ENCODE measurements around the gene M1AP. TPM values are rescaled to one million over a fixed set of nuclear protein-coding genes. Genes with fewer than 3 reads are reported as not detected.

Gene M1AP
- total RNA-seq, 4 donors from 2014 or later, result 0.38 to 2.7 (median 0.52) TPM; not detected in 1

DNA sequence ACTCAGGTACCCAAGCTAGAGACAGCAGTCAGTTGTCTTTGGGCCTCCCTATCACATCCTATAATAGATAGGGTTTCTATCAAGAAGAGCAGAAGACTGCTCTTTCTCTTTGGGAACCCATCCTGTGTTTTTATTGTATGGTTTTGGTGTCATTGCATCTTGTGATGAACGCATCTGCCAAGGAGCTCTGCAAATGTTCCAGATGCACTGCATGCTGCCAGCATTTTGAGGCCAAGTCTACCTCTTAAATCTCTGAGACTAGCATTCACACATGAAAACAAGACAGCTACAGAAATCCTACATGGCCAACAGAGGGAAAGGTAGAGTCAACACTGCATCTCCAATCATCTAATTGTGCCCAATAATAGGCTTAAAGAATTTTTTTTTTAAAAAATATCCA lies 20.0 kb upstream of the M1AP start:
- no peak for TF ChIP-seq POLR2A (IDR thresholded peaks at IDR 0.05)
- DNase-seq (ENCODE audit: low spot score in 2 of 2), result no peak
- intact Hi-C loops (cut with DNase I; ENCODE audit: low total_unique reads), result no loop called here

DNA sequence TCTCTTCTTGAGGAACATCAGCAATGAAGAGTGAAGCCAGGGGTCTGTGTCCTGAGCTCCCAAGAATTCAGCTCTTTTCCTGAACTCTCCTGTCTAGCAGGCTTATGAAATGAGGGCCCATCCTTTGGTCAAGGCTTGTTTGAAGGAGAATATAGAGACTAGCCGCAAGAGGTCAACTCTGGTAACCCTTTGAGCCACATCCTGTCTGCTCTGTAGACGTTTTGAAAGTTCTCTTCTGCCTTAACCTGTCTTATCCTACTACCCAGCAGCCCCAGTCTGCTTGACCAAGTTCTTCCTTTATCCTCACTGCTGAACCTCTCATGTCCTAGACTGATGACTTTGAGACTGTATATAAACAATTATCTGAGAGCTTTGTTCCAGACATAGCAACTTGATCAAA lies 11.3 kb upstream of the M1AP start:
- no peak for DNase-seq (ENCODE audit: low spot score in 2 of 2)
- H3K4me3 ChIP-seq (ENCODE audit: low read depth, poor library complexity, severe bottlenecking), result no peak overlapping the region
- intact Hi-C loops (cut with DNase I; ENCODE audit: low total_unique reads), result no loop called here
- 73 to 79% methylated on average over 2 of the region's 2 CpGs for WGBS, 2 donors
- TF ChIP-seq, protein P1, sequence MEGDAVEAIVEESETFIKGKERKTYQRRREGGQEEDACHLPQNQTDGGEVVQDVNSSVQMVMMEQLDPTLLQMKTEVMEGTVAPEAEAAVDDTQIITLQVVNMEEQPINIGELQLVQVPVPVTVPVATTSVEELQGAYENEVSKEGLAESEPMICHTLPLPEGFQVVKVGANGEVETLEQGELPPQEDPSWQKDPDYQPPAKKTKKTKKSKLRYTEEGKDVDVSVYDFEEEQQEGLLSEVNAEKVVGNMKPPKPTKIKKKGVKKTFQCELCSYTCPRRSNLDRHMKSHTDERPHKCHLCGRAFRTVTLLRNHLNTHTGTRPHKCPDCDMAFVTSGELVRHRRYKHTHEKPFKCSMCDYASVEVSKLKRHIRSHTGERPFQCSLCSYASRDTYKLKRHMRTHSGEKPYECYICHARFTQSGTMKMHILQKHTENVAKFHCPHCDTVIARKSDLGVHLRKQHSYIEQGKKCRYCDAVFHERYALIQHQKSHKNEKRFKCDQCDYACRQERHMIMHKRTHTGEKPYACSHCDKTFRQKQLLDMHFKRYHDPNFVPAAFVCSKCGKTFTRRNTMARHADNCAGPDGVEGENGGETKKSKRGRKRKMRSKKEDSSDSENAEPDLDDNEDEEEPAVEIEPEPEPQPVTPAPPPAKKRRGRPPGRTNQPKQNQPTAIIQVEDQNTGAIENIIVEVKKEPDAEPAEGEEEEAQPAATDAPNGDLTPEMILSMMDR (IDR thresholded peaks at IDR 0.05), result no peak
- no peak for TF ChIP-seq POLR2A (IDR thresholded peaks at IDR 0.05)

More for the DNA sequence above, 20.0 kb upstream of the M1AP start:
- 67 to 71% methylated on average over 1 of the region's 1 CpG for WGBS, 2 donors
- H3K4me3 ChIP-seq (ENCODE audit: low read depth, poor library complexity, severe bottlenecking), result no peak overlapping the region

DNA sequence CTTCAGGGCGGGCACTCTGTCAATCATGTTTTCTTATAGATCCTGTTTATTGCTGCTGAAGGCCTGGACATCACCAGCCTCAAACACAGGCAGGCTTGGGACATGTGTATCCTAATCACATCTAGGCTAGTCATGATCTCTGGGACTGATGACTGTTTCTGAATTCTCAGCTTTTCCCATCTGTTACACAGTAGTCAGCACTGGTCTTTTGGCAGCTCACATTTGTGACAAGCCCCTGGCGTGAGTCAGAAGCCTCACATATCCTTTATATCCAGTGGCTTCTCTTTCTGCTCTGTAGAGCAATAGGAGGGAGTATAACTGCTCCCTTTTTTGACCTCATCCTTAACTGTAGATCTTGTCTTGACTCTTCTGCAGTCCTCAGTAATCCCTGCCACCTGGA lies 10.4 kb upstream of the M1AP start:
- 83% methylated on average over 2 of the region's 2 CpGs for WGBS, 2 donors

DNA sequence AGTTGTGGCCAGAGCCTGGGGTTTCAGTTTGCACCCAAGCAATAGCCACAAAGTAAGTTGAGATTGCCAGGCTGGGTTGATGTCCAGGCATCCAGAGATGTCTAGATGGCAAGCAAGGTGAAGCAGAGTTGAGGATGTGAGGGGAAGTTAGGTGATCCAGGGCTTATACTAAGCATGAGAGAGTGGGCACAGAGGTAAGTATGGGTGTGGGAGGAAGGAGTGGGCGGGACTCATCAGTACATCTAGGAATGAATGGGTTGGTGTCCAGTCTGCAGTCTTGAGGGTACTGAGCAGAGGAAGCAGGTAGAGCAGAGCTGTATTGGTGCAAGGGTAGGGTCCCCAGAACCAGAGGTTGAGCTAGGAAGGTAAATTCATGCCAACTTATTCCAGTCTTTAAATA lies 7.4 kb upstream of the M1AP start:
- 89 to 100% methylated on average over 1 of the region's 1 CpG for WGBS, 2 donors
- intact Hi-C loops (cut with DNase I; ENCODE audit: low total_unique reads), result no loop called here
- TF ChIP-seq, protein P1 (IDR thresholded peaks at IDR 0.05), result no peak
- TF ChIP-seq POLR2A (IDR thresholded peaks at IDR 0.05), result no peak
- DNase-seq (ENCODE audit: low spot score in 2 of 2), result no peak
- no peak overlapping the region for H3K4me3 ChIP-seq (ENCODE audit: low read depth, poor library complexity, severe bottlenecking)

More for the DNA sequence above, 10.4 kb upstream of the M1AP start:
- no peak overlapping the region for H3K4me3 ChIP-seq (ENCODE audit: low read depth, poor library complexity, severe bottlenecking)
- DNase-seq (ENCODE audit: low spot score in 2 of 2), result no peak
- intact Hi-C loops (cut with DNase I; ENCODE audit: low total_unique reads), result no loop called here
- no peak for TF ChIP-seq POLR2A (IDR thresholded peaks at IDR 0.05)

DNA sequence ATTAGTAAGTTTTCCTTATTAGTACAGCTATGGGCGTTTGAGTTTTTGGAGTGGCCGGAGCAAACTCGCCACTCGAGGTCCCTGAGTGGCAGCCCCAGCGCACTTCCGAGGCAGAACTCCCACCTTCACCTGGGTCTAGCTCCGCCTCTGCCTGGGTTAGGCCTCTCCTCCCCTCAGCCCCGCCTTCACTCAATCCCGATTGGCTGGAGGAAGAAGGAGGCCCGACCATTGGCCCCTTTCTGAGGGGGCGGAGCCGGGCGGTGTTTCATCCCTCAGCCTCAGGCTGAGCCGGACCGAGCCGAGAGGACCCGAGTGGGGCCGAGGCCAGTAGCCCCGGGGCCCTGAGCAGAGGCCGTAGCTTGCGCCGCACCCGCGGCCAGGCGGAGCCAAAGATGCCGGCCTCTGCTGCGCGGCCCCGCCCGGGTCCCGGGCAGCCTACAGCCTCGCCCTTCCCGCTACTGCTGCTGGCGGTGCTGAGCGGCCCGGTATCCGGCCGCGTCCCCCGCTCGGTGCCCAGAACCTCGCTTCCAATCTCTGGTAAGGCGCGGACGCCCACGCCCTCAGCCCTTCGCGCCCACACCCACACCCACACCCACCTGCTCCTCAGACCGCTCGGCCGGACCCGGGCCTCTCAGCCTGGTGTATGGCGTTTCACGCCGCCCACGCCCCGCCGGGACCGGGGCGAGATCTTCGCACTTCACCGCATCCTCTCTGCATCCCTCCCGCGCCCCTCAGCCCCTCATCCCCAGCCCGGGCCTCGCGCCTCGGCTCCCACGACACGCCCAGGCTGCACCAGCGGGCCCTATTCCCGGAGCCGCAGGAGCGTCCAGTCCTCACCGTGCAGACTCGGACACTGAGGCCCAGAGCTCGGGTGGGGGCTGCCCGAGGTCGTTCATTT lies 6.1 kb upstream of the M1AP start, which contains the start of gene SEMA4F:
SEMA4F (plus strand) TSS at position 263 of the 898 bp plus-strand sequence; CDS start at position 393, 130 bp downstream.
- DNase-seq (ENCODE audit: low spot score in 2 of 2), result peak; percentile 94 to 98
- peak within 1 kb of the TSS; percentile 50 for H3K4me3 ChIP-seq (ENCODE audit: low read depth, poor library complexity, severe bottlenecking)
- intact Hi-C loops (cut with DNase I; ENCODE audit: low total_unique reads), result no loop called here
- 1 to 3% methylated on average over 32 of the region's 79 CpGs for WGBS, 2 donors
- no peak for TF ChIP-seq POLR2A (IDR thresholded peaks at IDR 0.05)
- TF ChIP-seq, protein P1 (IDR thresholded peaks at IDR 0.05), result no peak

DNA sequence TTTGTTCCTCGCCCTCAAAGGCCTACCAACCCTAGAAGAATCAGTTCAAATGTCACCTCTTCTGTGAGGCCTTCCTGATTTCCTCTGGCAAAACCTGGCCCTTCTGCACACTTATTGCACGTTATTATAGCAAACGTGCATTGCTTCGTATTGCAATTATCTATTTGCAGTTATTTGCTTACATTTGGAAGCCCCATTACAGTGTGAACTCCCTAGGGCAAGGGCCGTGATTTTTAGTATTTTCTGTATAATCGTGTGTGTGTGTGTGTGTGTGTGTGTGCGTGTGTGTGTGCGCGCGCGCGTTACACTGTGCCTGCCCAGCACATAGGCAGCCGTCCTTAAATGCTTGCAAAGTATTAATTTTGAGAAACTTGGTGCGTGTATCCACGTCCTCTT lies 5.5 kb upstream of the M1AP start:
- peak overlapping the region; percentile 50 for H3K4me3 ChIP-seq (ENCODE audit: low read depth, poor library complexity, severe bottlenecking)
- no peak for TF ChIP-seq POLR2A (IDR thresholded peaks at IDR 0.05)
- TF ChIP-seq, protein P1 (IDR thresholded peaks at IDR 0.05), result peak in 1 of 3 donors; percentile 8
- intact Hi-C loops (cut with DNase I; ENCODE audit: low total_unique reads), result no loop called here
- WGBS, 2 donors, result 8 to 10% methylated on average over 15 of the region's 15 CpGs
- no peak for DNase-seq (ENCODE audit: low spot score in 2 of 2)

Measured in lower leg skin (tissue), 4 donors.